GM10847 (cell line): ENCODE data around the gene CDH12.

Source experiments
- POLR2A ChIP-seq: IDR thresholded peaks from 2 replicates; pipeline ENCODE4 v1.6.1; 2011; ENCODE audit not compliant: insufficient read length; ENCODE audit errors: extremely low read depth

Gene CDH12

DNA sequence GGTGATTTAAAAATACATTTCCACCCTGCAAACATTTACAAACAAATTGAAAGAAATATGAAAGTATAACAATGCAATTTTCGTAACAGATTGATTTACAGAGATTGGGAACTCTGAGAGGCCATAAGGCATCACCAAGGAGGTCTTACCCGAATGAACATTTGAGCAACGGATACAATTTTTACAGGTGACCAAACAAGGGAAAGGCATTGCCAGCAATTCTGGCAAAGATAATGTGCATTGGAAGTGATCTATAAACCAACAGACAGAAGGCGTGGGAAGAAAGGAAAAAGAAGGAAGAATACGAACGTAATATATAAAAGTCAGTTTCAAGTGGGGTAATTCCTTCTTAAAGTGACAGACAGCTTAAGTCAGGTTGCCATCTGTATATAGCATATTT is 295.9 kb downstream of the CDH12 start:
- no peak for TF ChIP-seq POLR2A

DNA sequence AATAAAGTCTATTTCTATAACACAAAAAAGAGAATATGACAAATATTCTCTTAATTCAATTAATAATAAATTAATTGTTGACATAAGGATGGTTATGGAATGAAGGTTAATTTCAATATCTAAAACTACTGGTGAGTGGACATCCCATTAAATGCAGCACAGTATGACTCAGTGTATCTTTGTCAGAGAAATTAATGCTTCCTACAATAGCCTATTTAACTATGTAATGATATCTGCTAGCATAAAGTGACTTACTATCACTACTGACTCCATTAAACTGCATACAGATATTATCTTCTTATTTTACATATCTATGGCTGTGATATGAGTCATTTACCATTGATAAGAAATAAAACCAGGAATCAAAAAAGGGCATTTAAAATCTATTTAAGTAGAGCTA is 298.7 kb downstream of the CDH12 start:
- no peak for TF ChIP-seq POLR2A

DNA sequence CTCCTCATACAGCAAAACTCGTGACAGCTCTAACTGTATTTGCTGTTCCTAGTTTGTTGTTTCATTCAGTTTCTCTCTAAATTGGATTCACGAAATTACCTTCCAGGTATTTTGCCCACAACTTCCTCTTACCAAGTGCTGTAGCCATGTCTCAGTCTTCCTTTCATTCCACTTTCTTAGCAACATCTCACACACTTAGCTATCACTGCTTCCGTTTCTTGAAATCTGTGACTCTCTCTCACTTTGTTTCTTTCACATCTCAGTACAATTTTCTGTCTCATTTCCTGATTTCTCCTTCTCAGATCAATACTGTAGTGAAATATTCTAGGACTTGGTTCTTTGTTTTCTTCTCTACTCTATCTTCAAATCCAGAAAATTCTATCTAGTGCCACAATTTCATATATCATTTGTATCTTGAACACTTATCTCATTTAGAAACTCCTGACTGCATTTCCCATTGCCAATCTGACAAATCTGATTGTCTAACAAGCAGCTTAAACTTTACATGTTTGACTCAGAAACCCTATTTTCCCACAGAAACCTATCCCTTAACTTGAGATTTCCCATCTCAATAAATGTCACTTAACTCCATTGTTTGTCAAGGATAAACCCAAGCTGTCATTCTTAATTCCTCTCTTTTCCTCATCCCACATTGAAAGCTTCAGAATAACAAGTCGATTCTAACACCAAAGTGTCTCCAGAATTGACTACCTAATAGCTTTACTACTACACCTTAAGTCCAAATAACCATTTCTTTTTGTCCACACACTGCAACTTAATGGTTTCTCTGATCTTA is 303.1 kb downstream of the CDH12 start:
- TF ChIP-seq POLR2A, result no peak

DNA sequence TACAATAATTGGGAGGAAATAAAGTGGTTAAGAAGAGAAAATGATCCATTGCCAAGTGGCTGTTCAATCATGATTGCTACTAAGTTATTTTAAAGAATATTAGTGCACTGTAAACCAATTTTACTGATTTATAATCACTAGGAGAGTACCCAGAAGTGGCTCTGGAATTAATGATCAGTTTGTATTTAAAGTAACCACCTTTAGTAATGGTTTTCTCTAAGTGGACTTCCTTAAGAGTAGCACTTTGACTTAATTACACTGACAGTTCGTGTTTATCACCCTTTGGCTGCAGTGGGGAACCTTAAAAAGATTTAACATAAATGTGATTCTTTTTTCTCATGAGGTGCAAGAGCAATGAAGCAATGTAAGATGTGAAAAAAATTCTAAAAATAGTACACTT is 310.8 kb downstream of the CDH12 start:
- TF ChIP-seq POLR2A, result no peak

DNA sequence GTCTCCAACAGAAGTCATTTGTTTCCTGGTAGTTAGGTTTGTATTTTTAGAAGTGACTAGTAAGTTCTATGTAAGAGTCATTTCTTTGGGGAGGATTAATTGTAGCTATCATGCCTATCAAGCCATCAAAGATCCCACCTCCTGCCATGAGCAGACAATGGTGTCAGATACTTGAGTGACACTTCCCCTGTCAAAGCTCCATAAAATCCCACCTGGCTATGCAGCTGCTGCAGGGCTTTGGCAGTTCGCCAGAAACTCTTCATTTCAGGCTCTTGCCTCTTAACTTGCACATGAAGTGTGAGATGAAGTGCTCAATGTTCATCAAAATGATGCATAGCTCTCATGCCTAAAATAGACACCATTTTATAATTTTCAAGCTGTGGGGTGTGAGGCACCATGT is 312.1 kb downstream of the CDH12 start:
- no peak for TF ChIP-seq POLR2A

DNA sequence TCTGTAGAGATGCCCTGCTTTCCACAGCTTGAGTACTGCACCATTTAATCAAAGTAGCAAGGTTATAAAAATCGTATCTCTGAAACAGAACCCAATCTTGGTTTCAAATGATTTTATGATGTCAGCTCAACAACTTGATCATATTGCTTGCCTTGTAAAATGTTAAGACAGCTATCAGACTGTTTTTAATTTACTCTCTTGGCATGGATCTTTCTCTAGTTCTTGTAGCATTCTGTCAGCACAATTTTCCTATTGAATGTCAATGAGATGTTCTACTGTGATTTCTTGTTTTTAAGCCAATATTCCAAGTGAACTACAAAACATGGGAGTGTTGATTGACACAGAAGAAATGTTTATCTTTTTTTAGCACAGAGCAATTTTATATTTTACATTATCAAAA is 313.4 kb downstream of the CDH12 start:
- TF ChIP-seq POLR2A, result no peak

DNA sequence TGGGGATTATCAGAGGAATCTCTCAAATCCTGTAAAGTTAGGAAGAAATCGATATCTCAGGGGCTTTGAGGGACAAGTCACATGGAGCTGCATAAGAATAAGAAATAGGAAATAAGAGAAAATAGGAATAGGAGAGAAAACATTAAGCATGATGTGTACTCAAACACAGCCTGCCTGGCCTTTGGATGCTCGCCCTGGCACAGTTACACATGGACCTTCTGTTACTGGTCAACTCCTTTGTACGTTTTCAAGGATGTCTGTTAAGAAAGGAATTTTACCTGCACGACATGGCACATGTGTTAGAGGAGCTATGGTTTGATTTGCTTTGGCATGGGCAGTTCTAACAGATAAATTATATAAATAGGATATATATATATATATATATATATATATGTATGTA is 321.2 kb downstream of the CDH12 start:
- no peak for TF ChIP-seq POLR2A

DNA sequence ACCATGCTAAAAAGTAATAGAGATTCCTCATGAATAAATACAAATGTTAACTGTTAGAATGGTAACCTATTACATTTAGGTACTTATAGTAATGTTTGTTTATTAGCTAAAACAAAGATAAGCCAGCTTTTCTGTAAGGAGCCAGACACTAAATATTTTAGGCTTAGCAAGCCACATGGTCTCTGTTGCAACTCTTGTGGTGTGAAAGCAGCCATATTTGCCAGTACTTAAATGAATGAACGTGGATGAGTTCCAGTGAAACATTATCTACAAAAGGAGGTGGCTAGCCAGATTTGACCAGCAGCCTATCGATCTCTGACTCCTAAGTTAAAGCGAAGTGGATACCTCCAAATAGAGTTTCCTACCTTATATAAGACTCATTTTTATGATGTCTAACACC is 331.6 kb downstream of the CDH12 start:
- no peak for TF ChIP-seq POLR2A

DNA sequence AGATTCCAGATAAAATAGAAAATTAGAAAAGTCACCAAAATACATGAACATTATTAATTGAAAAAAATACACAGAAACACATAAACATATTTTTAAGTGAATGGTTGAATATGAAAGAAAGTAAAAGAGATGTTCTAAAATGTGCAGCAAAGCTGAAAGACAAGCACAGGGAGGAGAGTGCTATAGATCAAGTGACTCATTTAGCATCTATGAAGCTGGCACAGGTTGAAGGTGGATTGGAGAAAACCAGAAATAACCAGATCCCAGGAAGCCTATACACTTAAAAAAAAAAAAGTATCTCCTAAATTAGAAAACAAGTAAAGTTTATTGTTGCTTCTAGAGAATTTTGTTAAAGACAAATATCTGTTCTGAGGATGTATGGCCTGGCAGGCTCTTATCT is 338.9 kb downstream of the CDH12 start:
- no peak for TF ChIP-seq POLR2A

DNA sequence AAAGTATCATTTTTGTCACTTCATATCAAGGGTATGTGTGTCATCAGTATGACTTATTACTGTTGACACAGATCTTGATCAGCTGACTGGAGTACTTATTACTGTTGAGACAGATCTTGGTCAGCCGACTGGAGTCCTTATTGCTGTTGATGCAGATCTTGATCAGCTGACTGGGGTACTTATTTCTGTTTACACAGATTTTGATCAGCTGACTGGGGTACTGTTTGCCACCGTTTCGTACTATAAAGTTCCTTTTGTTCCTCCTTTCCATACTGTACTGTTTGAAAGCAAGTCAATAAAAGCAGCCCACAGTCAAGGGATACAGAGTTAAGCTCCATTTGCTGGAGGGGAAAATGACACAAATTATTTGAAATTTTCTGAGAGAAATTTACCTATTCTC is 347.3 kb downstream of the CDH12 start:
- no peak for TF ChIP-seq POLR2A

DNA sequence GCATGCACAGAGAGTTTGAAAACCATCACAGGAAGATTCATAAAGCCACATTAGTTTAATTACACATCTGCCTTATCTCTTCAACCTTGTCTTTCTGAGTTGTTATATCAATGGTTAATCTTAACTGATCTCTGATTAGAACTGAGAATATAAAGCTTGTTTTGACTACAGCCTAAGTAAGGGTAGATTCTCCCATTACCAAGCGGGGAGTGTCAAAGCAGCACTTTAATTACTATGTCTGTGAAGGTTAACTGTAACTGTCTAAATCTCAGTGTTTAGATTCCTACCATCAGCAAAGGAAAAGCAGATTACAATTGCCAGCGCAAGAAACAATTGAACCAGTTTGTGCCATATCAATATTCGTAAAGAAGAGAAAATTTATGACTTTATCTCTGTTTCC is 348.7 kb downstream of the CDH12 start:
- no peak for TF ChIP-seq POLR2A

DNA sequence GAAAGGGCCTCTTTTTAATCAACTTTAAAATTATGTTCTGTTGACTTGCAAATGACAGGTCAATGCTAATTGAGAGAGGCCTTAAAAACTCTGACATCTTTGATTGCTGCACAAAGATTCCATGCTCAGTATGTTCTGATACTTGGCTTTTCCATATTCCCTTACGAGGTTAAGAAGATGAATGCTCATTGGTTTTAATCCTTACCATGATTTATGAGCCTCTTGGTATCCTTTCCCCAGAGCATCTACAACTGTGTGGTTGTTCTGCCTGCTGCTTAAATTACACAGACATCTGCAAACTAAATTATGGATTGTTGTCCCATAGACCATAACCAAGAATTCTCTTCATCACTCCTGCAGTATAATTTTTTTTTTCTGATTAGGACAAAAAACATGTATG is 352.6 kb downstream of the CDH12 start:
- TF ChIP-seq POLR2A, result no peak

DNA sequence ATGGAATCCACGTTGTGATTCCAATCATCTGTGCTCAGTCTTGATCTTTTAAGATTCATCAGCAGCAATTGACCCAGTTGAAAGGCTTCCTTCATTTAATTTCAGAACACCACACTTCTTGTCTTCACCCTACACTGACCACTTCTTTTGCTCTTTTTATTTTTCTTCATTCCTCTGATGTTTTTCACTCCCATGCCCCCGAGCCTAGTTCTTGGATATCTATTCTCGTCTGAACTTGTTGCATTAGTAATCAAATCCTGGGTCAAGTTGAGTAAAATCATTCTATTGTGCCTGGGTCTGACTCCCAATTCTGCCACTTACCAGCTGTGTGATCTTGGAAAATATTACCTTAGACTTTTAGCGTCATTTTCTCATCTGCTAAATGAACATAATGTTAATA is 356.5 kb downstream of the CDH12 start:
- no peak for TF ChIP-seq POLR2A

DNA sequence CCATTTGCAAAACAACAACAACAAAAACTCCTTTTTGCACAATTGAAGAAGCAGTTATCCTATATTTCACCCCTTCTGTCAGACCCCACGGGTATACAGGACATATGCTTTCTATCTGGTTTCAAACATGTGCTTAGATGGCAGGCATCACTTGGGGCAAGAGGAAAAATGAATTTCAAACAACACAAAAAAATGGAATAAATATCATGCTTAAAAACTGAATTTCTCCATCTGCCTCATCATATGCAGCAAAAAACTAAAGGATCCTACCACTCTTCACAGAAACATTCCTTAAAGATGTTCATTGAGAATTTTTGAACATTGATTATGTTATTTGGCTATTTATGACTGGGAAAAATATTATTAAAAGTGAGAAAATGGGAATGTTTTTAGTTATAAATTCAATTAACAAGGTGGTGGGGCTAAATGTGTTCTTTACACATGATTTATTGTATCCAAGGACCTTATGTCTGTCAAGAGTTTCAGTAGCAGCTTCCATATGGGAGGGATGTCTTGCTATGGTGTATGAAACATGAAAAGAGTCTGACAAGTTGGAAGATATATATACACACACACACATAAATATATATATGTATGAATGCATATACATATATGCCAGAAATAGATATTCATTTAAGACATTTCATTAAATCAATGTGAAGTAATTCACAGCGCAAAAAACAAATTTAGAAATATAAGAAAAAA is 358.0 kb downstream of the CDH12 start:
- no peak for TF ChIP-seq POLR2A

DNA sequence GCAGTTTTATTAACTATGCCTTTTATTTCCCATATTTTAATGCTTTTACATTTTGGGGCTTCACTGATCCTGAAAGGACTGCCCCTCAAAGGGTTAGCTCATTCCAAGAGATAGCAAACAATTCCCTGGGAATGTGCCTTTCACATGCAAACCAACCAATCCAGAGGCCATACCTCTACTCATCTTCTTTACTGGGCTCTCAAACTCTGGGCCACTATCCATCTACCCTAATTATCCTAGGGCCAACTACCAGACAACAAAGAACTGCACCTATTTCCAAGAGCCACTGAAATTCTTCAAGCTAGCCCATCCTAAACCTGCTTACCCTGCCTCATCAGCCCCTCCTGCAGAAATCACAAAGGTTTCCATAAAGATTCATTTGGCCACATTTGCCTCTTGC is 364.7 kb downstream of the CDH12 start:
- no peak for TF ChIP-seq POLR2A

DNA sequence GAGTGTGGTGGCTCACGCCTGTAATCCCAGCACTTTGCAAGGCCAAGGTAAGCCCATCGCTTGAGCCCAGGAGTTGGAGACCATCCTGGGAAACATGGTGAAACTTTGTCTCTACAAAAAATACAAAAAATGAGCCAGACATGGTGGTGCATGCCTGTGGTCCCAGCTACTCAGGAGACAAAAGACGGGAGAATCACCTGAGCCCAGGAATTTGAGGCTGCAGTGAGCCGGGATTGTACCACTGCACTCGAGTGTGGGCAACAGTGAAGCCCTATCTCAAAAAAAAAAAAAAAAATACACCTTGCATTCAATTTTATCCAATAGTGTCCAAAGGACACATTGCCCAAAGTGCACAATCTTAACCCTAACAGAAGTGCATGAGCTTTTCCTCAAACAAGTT is 372.8 kb downstream of the CDH12 start:
- no peak for TF ChIP-seq POLR2A

DNA sequence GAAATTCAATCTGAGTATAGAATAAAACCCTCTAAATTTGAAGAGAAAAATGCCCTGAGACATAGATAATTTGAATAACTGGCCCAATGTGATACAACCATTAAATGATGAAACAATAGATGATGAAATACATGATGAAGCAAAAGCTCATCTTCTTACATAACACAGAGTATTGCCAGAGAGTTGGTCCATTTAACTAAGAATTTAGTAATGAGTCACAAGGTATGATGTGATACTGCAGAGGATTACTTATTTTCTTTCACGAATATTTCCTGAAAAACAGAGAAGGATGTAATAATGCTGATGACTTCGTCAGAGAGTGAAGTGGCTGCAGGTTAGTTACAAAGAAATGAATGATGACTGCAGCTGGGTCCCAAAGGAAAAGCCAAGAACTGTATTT is 379.3 kb downstream of the CDH12 start:
- no peak for TF ChIP-seq POLR2A
